Stimulated activated CD4-positive, alpha-beta T cell treated with anti-CD3 and anti-CD28 coated beads, Interleukin-1b, Interleukin-23, amount 100 ng/mL, for 48 hours (primary cell): ENCODE data around the gene ADAMTS17.

Source experiments
- DNase-seq: peaks from one replicate; pipeline ENCODE4 v3.0.0-alpha.2; 2020

ADAMTS17 gene

DNA sequence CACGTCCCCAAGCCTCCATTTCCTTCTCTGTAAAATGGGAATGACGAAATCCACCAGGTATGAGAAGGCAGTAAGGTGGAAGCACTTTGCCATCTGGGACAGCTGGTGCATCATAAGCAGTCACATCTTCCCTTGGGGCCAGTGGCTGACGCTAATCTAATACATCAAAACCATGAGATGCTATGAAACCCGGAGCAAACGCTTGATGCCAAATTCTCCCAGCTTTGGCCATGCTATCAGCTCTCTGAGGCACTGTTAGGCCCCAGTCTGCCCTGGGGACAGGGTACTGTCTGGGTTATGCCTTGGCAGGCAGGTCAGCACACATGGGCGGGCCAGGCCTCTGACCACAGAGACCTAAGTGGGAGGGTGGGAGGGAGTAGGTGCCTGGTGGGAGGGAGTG, 66.1 kb downstream of the ADAMTS17 start:
- no peak for DNase-seq

DNA sequence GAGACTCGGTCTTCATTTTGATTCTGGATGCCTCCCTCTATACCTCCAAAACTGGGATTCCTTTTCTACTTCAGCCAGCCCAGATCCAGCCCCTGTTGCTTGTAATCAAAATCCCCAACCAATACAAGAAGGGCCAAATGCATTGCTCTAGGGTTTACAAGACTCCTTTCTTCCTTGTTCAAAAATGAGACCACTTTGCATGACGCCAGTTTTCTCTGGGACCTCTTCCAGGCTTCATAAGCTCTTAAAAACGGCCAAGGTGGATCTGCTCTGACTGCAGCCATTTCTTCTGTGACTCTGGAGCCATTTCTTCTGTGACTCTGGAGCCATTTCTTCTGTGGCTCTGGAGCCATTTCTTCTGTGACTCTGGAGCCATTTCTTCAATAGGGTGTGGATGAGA, 71.9 kb downstream of the ADAMTS17 start:
- DNase-seq: no peak

DNA sequence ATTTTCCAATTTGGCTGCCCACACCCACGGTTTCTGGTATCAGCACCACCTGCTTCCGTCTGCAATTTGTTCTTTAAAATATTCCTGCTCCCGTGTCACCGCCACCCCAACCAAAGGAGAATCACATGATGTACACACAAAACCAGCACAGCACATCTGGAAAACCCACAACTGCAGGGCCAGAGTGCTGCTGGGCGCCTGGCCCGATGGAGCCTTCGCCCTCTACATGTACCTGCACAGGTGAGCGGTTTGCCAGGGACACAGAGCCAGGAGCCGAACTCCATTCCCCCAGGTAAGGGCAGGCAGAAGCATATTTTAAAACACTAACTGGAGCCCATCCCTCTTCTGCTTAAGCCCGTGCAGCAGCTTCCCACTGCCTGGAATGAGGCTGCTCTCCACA, 75.6 kb downstream of the ADAMTS17 start:
- no peak for DNase-seq

DNA sequence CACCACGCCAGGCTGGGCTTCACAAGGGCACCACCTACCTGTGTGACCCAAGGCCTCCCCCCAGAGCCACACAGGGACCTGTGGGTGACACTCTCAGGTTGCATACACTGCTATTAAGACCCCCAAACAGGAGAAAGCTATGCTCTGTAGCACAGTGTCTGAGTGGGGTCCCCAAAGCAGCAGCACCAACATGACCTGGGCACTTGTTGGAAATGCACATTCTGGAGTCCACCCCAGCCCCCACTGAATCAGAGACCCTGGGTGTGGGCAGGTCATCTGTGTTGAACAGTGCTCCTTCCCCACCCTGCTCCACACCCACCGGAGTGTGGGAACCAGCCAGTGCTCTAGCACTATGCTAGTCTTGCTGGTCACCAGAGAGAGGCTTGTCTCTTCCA, 76.1 kb downstream of the ADAMTS17 start:
- DNase-seq: no peak

DNA sequence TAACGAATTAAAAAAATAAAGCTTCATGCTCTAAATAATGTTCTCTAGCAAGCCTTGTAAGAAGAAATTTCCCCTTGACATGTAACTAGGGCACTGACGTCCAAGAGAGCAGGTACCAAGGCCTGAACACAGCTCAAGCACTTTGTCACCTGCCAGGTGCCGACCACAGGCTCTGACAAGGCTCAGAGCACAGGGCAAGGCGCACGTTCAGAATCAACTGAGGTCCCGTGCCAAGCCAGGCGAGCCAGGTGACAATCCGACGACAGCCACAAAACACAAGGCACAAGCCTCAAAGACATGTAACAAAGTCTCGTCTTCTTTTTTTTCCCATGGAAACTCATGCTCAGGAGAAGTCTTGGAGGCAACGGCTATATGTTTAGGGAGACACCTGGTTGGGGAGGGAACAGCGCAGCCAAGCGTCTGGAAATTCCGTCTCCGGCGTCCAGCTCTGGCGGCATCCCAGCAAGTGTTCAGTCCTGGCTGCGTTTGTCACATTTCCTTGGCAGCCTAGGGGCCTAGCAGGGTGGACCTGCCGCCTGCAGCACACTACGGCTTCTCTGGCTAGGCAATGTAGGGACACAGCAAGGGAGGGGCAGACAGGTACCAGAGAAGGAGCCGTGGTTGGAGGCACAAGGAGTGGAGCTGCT, 76.7 kb downstream of the ADAMTS17 start:
- DNase-seq: no peak

DNA sequence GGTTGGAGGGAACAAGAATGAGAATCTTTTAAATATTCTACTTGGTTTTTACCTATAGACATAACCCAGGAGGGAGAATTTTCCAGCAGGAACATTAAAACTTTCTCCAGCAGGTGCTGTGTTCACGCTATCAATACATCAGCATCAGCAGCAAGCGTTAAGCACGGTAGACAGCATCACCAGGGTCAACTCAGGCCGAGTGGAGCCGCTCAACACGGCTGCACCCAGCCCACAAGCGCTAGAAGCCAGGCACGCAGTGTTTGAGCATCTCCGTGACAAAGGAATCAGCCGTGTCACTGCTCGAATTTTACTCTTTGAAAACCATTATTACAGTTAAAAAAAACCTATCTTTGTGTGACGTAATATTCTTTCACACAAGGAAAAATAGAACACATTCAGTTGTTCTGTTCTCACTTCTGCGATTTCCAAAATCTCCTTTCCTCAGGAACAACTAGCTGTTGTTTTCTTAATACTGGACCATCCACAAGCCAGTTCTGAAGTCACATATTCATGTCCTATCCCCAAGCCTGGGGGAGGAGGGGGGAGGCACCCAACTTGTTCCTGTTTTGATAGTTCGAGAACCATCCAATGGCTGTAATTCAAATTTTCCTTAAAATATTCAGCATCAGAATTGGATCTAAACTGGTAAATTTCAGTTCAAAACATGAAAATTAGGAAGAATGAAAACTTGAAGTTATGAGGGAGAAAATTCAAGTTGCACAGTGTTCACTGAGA, 77.9 kb downstream of the ADAMTS17 start:
- DNase-seq: no peak

DNA sequence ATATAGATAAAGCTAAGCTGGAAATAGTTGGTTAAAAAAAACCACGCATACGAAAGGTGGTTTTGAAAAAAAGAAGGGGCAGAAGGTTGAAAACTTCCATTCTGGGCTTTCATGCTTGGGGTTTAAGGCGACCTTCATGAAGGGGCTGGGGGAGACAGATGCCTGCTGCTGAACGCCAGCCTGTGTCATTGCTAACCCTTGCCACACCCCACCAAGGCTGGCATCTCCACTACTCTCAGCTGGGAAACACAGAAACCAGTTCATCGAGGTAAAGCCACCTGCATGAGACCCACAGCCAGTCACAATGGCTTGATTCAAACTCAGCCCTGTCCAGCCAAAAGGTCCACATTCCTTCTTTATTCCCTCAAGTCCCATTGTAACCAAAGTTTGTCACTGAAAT, 78.7 kb downstream of the ADAMTS17 start:
- DNase-seq: no peak

DNA sequence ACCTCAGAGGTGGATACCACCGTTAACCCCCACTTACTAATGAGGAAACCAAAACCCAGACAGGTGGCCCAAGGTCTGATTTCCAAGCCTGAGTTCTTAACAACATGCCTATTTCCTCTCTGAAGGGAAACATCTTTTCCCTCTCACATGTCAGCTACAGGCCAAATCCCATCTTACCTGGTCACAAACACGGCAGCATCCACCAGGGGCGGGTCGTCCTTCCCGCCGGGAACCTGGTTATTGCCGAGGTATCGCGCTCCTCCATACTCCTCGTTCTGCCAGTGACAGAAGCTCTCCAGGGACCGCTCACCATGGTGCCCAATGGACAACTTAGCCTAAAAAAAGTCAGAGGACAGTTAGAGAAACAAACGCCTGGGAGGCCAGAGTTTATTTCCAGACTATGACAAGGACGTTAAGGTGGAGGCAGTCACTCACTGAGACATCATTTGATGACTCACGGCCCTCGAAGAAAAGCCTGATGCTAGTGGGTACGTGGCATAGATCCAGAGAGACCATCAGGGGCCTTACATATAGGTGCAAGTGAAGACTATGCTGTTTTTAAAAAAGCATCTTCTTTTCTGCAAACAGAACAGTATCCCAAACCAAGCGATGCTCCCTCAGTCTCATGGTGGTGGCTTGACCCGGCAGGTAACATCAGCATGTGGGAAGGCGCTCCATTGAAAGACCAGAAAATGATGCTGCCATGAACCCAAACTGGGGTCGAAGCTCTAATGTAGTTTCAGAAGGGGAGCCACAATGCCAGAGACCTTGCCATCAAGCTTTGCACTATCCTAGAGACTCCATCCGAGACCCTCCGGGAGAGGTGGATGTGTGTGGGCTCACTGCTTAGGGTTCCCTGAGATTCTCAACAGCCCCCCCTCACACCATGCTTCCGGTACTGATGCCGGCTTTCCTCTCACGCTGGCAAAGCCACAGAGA, 80.2 kb downstream of the ADAMTS17 start:
- no peak for DNase-seq

DNA sequence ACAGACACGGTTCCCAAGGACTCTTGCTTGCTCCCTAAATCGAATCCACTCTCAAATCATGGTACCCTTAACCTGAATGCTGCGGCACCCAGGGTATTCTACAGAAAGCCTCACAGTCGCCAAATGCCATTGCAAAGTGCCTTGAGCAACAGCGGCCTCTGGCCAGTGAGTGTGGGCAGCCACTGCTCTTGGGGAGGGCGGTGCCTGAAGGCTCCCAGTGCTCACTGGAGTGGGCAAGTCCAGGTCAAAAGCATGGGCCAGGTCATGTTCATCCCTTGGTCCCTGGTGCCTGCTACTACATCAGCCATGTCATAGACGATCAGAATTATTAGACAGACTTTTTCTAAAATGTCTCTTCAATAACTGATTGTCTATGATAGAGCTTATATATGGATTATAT, 82.5 kb downstream of the ADAMTS17 start:
- no peak for DNase-seq

DNA sequence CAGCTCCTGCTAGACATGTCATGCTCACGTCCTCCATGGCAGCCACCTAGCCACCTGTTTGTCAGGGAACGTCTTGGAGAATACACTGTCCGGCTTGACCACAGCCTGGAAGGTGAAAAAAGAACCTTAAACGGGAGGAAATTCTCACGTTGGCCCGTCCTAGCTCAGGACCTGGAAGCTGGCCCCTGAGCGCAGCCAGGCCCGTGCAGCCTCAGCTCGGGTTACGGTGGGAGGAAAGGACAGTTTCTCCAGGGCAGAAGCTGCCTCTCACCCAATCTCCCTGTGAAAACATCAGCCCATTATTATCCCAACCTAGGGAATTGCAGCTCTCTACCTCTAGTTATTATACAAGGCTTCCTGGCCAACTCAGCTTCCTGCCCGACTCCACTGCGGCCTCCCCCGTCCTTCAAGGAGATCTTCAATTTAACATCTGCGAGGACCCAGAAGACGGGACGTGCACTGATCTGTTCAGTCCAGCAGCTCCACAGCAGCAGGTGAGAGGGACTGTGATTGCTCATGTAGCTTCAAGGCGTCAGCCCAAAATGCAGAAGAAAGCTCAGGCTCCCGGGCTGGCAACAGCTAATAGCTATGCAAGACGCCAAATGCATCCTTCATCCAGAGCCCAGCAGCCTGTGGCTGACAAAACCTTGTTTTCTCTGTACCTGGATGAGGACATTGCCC, 84.7 kb downstream of the ADAMTS17 start:
- no peak for DNase-seq

DNA sequence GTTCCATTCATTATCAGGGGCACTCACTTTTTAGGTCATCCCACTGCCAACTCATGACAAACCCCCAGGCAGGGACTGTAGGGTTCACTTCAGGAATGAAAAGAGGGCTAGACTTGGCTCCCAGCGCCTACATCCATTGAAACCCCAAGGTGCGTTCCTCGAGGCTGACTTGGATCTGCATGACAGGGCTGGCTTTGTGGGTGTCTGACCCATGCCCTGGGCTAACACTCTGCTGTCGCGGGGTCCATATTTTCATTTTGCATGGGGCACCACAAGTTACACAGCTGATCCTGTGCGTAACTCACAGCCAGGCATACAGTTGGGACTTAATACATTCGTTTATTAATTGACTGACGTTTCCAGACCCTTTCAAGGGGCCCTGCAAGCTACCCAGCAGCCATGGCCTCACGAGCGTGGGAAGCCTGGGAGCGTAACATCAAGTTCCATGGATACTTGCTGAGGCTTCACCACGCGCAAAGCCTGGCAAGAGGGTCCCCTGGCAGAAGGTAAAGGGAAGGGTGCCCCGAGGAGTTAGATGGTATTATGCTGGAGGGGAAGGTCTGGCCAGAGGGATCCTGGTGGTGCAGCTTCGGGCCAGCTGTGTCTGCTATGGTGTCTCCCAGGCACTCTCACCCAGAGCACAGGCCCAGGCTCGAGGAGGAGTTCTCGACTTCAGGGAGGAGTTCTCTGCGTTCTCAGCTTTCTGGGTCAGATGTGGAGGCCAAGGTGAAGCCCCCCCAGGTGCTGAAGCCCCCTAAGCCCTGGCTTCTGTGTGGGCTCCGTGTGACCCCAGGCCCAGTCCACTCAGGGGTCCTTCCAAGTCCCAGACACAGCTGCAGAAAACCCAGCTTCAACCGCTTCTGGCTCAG, 85.4 kb downstream of the ADAMTS17 start:
- no peak for DNase-seq

DNA sequence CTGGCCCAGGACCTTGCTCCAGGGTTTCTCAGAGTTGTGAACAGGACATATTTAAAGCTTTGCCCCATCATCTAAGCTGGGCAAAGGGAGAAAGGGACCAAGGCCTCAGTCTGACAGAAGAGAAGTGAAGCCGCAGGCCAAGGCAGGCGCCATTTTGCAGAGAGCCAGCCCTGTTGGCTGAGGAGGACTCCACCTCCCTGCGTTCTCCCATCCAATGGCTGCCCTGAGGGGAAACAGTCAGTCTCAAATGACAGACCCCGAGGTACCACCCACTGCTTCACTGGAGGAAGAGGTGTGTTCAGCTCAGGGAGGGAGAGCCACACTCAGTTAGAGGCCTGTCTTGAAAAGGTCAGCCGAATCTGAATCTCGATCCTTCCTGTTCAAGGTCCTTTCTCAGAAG, 86.1 kb downstream of the ADAMTS17 start:
- no peak for DNase-seq

DNA sequence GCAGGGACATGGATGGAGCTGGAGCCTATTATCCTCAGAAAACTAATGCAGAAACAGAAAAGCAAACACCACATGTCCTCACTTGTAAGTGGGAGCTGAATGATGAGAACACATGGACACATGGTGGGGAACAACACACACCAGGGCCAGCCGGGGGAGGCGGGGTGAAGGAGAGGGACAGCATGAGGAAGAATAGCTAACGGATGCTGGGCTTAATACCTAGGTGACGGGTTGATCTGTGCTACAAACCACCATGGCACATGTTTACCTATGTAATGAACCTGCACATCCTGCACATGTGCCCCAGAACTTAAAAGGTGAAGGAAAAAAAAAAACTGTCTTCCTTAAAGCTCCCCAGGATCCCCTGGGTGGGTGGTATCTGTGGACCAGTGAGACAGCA, 87.1 kb downstream of the ADAMTS17 start:
- DNase-seq: no peak

DNA sequence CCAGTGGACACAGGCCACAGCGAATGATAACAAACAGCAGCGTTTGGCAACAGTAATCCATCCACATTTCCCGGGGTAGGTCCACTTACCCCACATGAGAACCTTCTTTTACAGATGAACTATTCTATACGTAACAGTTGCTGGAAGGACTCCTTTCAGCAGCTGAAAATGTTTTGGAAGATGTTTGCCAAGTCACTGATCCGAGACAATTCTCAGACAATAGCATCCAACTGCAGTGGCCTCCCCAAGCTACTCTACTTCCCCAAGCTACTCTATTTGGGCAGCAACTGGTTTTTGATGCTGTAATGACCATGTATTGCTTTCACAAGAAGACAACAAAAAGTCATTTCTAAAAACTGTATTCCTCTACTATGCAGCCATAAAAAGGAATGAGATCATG, 87.5 kb downstream of the ADAMTS17 start:
- no peak for DNase-seq

DNA sequence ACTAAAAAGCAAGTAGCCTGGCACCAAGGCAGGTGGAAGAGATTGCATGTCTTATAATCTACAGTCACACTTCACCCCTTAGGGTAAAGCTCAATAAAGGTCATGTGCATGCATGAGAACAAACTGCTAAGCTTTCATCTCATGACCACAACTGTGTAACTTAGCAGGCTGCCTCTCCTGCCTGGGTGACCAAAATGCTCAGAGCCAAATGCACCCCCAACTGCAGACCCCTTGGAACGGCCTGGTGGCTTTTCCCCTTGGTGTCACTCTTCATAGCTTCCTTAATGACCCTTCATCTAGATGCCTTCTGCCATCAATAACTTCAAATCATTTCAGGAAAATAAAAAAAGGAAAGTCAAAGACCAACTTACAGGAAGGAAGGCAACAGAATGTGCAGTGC, 88.1 kb downstream of the ADAMTS17 start:
- no peak for DNase-seq

DNA sequence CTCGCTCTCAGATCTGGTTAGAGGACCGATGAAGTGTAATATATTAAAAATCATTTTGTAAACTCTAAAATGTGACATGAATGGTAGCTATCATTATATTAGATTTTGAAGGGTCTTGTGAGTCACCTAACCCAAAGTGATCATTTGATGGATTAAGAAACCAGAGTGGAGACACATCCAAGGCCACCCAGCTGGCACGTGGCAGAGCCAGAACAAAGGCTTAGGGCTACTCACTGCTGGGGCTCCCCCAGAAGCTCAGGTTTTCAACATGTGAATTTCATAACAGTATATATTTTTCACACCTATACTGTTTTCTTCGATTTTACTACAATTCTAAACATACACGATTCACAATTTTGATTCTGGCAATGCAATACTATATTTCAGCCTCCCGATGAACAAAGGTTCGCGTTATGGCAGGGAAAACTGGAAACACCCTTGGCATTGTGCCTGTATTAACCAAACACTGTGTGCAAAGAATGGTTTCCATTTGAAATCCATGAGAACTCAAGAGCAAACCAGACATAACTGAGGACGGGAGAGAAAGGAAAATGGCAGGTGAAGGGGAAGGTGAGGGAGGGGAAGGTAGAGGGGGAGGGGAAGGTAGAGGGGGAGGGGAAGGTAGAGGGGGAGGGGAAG, 88.9 kb downstream of the ADAMTS17 start:
- no peak for DNase-seq

DNA sequence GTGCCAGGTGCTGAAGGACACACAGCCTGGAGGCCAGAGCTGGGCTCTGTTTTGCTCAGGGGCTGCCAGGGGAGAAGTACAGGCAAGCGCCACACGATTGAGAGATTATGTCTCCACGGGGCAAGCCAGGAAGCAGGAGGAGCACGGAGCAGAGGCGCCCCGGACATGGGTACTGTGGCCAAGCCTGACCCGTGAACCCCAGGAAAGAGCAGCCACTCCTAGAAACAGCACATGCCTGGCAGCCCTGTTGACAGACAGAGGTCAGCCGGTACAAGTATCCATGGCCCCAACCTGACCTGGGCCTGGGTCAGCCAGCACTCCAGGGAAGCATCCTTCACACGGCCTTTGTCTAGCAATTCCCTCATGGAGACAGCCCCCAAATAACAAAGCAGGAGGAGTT, 89.4 kb downstream of the ADAMTS17 start:
- DNase-seq: no peak

DNA sequence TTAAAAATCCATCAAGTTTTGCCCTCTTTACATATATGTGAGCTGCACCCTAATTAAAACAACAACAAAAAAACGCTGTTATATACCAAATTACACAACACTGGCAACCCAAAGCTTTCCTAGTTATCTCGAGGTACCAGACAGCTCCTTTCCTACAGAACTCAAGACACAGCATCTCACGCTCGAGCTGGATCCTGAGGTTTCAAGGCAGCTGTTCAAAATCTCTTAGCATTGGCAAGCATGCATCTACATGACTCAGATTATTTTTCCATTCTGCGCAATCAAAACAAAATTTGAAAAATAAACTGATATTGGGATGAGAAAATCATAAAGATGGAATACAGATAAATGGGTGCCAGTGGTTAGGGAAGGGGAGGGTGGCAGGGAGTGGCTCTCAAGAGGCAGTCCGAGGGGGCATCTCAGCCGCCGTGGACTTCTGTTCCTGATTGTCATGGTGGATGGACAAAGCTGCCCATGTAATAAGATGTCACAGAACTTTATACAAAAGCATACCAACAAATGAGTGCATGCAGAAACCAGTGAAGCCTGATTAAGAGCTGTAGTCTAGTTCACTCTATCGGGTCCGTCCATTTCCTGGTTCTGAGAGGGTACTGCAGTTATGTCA, 91.5 kb downstream of the ADAMTS17 start:
- DNase-seq: no peak

DNA sequence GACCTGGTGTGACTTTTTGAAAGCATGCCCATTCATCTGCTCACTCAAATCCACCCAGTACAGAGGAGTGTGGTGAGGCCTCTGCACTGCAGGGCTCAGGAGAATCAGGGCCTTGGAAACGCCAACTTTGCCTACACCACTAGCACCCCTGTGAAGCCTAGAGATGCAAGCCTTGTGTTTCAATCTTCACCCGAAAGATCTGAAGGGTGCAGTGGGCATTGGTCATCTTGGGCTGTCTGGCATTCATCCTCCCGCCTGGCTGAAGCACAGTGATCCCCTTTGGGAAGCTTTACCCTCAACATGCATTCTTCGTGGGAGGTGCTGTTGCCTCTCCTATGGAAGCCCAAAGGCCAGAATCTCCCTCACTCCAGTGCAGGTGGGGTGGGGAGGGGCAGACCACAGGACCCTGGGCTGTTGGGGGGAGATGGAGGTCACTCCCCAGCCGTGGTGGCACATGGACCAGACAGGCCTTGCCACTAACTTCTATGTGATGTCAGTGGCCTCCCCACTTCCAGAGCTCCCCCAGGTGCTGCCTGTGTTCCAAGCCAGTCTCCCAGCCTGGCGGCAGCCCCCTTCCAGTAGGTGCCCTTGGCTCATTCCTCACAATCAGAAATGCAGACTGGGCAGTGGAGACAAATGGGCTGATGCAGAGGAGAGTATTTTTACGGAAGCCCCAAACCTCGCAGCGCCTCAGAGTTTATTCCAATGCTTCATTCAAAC, 92.5 kb downstream of the ADAMTS17 start:
- DNase-seq: no peak

DNA sequence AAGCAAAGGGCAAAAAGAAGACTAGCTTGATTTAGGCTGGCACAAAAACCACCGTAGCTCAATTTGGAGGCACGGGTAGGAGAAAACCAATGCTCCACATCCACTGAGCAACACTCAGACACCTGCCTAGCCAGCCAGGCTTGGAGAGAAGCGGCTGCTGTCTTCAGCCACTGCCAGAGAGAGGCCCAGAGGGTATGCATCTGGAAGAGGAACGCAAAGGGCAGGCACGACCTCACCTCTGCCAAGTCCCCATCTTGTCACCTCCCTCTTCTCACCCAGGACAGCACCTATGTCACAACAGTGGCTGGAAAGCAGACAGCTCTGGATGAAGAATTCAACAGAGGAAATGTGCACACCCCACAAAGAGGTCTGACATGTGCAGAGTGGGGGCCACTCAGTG, 93.5 kb downstream of the ADAMTS17 start:
- DNase-seq: no peak
